ENCODE measurements around the gene TRAT1.

The TRAT1 gene

DNA sequence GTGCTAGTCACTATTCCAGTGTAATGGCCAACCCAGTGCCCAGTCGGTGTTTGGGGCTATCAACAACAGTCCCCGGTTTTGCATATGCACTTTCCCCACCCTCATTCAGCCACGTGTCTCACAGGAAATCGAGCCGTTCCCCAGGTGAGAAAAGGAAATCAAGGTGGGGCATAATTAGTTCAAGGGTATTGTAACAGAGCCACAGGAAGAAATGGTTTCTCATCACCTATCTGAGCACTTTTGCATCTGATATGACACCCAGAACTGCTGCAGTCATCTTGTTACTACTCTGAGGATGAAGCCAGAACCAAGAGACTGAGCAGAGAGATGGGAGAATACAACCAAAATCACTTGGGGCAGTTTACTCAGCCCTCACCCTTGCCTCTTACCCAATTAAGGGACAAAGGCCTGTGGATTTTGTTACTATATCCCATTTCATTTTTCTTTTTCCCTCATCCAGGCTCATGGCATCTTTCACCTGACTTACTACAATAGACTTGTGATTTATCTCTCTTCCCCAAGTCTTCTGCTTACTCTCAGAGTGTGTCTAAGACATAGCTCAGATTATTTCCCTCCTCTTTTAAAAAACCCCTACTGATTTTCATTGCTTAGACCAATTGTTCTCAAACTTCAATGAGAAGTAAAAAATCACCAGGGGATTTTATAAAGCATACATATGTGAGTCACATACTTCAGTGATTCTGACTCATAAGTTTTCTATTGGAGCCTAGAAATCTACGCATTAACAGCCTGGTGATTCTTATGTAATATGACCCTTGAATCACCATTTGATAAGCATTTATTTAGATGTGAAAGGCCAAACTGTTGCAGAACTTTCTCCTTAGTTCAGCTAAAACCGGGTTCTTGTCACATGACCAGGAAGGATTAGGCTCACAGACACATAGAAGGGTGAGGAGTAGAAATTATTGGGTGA, 40.5 kb downstream of the TRAT1 start:
- no peak for DNase-seq

DNA sequence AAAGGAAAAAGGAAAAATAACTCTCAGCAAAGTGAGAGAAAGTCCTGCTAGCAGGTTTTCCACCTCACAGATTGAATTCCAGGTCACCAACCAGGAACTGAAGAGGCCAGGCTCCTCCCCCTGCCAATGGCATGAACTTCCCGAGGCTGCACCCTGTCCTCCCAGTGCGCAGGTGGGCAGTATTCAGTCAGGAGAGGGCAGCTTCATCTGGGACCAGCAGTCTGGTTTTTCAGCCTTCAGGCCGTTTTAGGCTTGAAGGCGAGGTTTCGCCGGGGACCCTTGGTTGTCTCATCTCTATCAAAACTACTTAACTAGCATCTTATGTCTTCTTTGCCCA, 41.2 kb downstream of the TRAT1 start:
- DNase-seq, result no peak

DNA sequence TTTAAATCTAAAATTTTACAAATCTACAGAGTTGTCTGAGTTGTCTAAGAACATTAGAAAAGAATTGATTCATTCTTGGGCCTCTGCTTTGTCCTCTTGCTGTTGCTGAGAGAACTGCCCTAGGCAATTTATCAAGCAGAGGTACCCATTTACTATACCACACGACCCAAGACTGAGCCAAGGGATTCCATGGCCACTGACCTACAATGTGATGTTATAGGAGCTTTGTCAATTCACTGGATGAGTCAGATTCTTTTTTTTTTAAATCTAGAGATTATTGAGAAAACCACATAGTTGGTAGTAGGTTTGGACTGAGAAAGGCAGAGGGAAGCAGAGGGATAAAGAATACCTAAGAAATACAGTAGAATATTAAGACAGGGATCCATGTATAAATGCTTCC, 55.3 kb downstream of the TRAT1 start:
- DNase-seq, result no peak

DNA sequence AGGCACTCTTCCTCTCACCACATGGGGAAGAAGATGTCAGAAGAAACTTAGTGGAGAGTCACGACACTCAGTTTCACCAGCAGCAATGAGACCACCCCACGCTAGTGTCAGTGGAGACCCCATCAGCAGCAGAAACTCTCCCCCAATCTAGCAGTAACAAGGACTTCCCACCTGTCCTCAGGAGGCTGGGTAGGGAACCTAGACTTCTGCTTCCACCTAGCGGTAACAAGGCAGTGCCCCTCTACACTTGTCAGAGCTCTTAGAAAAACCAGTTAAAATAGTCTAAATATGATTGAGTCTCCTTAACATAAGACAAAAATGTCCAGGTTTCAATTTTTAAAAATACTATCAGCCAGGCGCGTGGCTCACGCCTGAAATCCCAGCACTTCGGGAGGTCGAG, 57.3 kb downstream of the TRAT1 start:
- DNase-seq, result no peak

DNA sequence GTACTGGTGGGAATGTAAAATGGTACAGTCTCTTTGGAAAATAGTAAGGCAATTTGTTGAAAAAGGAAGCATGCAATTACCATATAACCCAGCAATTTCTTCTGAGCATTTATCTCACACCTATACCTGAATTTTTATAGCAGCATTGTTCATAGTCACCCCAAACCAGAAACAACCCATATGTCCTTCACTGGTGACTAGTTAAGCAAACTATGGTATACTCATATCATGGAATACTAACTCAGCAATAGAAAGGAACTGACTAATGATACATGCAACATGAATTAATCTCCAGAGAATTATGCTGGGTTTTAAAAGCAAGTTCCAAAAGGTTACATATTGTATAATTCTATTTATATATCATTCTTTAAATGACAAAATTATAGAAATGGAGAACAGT, 60.2 kb downstream of the TRAT1 start:
- no peak for DNase-seq

DNA sequence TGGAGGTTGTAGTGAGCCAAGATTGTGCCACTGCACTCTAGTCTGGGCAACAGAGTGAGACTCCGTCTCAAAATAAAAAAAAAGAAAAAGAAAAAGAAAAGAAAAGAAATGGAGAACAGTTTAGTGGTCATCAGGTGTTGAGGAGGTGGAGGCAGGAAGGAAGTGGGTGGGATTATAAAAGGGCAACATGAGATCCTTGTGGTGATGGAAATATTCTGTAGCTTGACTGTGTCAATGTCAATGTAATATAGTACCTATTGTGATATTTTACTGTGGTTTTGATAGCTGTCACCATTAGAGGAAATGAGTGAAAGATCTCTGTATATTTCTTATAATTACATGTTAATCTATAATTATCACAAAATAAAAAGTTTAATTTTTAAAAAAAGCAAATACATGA, 60.8 kb downstream of the TRAT1 start:
- DNase-seq, result no peak

DNA sequence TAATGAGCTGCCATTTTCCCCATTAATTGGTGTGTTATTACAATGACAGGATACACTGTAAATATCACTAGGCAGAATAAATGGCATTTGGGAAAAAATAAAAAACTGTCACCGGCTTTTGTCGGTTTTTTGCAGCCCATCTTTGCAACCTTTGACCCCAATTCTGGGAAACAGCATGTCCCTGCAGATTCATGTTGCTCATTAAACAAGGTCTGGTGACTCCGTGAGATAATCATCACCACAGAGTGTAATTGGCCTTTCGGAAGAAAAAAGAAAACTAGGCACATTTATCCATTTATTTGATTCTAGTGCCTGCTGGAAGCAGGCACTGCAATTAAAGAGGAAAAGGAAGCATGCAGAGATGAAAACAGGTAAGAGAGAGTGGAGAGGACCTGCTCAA, 64.5 kb downstream of the TRAT1 start:
- no peak for DNase-seq

DNA sequence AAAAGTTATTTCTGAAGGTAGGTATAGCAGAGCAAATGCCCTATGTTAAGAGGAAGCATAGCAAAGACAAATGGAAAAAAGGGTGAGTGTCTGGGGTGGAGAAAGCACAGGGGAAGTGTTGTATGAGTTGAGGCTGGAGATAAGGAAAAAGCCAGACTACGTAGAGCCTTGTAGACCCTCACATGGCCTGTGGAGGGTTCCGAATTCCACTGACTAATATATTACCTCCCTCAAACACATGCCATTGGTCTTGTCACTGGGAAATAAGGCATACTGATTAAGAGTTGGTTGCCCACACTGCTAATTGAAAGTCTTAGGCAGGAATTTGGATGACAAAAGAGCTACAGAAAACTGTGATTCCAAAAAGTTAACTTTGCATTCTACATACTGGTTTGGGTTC, 65.2 kb downstream of the TRAT1 start:
- DNase-seq, result no peak

DNA sequence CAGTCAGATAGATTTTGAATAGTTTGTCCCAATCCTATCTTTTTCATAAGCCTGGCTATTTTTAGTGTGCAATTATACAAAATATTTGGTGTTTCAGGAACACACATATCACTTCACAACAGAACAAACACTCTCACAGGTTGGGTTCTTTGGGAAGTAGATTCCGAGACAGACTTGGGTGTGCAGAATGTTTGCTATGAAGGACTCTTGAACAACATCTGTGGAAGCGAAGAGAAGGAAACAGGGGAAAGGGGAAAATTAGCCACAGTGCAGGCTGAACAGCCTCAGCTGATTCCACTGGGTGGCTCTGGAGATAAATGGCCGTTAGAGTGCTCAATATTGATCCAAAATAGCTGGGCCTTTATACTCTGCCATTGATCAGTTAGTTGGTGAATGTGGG, 69.2 kb downstream of the TRAT1 start:
- no peak for DNase-seq

DNA sequence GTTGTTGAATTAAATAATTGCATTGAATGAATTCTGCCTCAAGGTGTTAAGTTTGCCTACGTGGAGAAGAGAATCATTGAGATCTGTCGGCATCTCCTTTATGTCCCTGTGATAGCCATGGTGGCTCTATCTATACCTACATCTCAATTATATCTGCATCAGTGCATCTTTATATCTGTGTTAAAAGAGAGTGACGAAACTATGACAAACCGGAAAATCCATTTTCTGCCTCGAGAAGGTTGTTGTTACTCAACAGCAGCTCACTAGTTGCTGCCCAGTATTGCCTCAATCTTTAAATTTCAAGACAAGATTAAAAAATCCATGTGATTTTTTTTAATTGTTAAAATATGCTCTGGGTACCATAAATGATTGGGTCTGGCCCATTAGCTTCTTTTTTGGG, 72.4 kb downstream of the TRAT1 start:
- DNase-seq, result no peak

DNA sequence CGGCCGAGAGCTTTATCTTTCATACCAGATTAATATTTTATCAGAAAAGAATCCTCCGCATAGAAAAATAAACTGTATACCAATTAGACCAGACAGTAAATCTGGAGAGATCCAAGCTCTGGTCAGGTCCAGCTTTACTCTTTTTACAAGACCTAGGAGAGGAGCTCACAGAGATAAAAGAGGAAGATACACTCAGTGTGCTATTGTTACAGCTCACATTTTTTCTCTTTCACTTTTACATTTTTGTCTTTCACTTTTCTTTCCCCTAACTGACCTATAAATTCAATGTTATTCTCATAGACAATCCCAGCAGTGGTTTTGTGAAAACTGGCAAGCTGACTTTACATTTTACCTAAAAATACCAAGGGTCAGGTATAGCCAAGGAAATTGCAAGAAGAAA, 75.3 kb downstream of the TRAT1 start:
- DNase-seq, result no peak

DNA sequence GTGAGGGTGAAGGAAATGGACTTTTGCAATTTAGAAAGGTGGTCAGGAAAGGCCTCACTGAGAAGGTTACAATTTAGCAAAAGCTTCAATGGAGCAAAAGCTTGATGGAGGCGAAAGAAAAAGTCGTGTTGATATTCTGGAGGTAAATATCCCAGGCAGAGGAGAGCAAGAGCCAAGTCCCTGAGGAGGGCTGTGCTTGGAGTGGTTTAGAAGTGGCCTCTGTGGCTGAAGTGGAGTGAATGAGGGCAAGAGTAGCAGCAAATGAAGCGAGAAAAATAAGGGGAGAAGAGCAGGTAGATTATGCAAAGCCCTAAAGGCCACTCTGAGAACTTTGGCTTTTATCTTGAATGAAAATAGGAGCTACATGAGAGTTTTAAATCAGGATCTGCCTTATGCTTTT, 76.9 kb downstream of the TRAT1 start:
- no peak for DNase-seq

All from cortex of kidney (tissue), 1 donor.